Activated CD4-positive, alpha-beta T cell treated with anti-CD3 and anti-CD28 coated beads for 36 hours (primary cell): ENCODE results near the gene PSMD10. TPM values are rescaled to one million over a fixed set of nuclear protein-coding genes. Genes with fewer than 3 reads are reported as not detected.

Experiments
- ATAC-seq: fragments of 200-7000 bp; cut with Tn5 transposase; one replicate; pipeline ENCODE4 v1.10.0; 2021; ENCODE audit warnings: mild to moderate bottlenecking, moderate library complexity
- CTCF ChIA-PET: fragments of 350-600 bp; sonication (Branson Sonifier 250); formaldehyde crosslinking; loops from one replicate; lab custom pipeline; 2021; ENCODE audit warnings: antibody characterized with exemption; lab: Charles Lee
- POLR2A ChIA-PET: fragments of 350-600 bp; sonication (Branson Sonifier 250); formaldehyde crosslinking; loops from one replicate; lab custom pipeline; 2021; ENCODE audit warnings: antibody characterized with exemption, inconsistent platforms; lab: Charles Lee
- DNase-seq: peaks from one replicate; pipeline ENCODE4 v3.0.0-alpha.2; 2020
- H3K27ac Mint-ChIP-seq: one replicate; pipeline ENCODE4 v1.8.0; 2021; ENCODE audit warnings: mixed read lengths
- H3K27me3 Mint-ChIP-seq: one replicate; pipeline ENCODE4 v1.8.0; 2021; ENCODE audit warnings: mixed read lengths
- H3K36me3 Mint-ChIP-seq: one replicate; pipeline ENCODE4 v1.8.0; 2021; ENCODE audit warnings: low read depth, mixed read lengths
- H3K4me1 Mint-ChIP-seq: one replicate; pipeline ENCODE4 v1.8.0; 2021; ENCODE audit warnings: mixed read lengths
- H3K4me3 Mint-ChIP-seq: one replicate; pipeline ENCODE4 v1.8.0; 2021; ENCODE audit warnings: mild to moderate bottlenecking, moderate library complexity, mixed read lengths
- H3K9me3 Mint-ChIP-seq: one replicate; pipeline ENCODE4 v1.8.0; 2021; ENCODE audit warnings: low read depth, mixed read lengths
- intact Hi-C, 2 experiments: fragments of 100-400 bp; cut with DNase I in 1 of 2; cut with micrococcal nuclease in 1 of 2; formaldehyde crosslinking; loops; one replicate each; pipeline versions ENCODE4 v1.14.2 to v1.15.1; 2022 to 2024; cut with DNase I, micrococcal nuclease
- total RNA-seq, 2 experiments: library from RNA; stranded (reverse); gene quantifications; one replicate each; pipeline ENCODE4 v1.2.3, GENCODE V29; 2021

Gene PSMD10
- total RNA-seq, 2 experiments from 2014 or later: 42.8 to 54.5 TPM

DNA sequence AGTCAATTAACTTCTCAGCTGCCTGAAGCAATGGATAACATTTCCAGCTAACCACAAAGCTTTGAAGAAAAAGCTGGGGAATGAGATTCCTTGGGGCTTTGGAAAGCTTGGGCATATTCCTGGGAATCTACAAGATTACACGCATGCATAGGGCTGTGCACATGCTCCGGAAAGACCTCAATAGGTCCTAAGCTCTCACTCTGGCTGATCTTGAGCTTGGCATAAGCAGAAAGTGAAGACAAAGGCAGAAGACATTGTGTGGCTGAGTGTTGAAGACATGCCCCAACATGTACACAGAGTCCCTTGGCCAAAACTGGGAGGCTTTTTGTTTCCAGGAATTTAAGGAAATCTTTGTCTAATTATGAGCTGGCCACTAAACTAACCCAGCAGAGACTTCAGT lies 31.4 kb upstream of the PSMD10 start:
- intact Hi-C loops: no loop called here
- no peak overlapping the region for H3K4me3 Mint-ChIP-seq
- no peak overlapping the region for H3K27ac Mint-ChIP-seq
- ChIA-PET POLR2A (no interaction called here), CTCF (no interaction called here)
- H3K27me3 Mint-ChIP-seq: no peaks in the 10 kb centered on the region
- DNase-seq: no peak
- ATAC-seq: no peak
- H3K9me3 Mint-ChIP-seq: no peaks in the 10 kb centered on the region
- H3K36me3 Mint-ChIP-seq: peaks cover 6% of the 10 kb centered on the region
- no peaks in the 10 kb centered on the region for H3K4me1 Mint-ChIP-seq

DNA sequence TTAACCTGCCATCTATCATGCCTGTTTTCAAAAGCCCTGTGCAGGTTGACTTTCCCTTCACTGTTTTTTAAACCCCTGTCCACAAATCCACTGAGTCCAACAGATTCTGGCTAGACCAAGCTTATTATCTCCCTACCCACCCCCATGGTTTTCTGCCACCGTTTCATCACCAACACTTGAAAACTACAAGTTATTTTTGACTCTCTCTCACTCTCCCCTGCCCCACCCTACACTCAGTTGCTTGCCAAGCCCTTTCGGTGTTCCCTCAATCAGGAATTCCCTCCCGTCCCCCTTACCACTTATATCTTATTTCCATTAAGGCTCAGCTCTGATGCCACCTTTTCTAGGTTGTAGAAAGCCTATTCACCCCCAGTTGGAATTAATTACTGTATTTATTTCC lies 29.9 kb upstream of the PSMD10 start:
- CTCF ChIA-PET: interaction anchor here (0.7 kb wide), 1 partner anchor 83 kb away, joined by 3 read pairs; no protein-coding TSS in a partner anchor
- DNase-seq (no peak), ATAC-seq (no peak)
- no peaks in the 10 kb centered on the region for H3K9me3 Mint-ChIP-seq
- H3K4me1 Mint-ChIP-seq: no peaks in the 10 kb centered on the region
- no peak overlapping the region for H3K4me3 Mint-ChIP-seq
- POLR2A ChIA-PET: no interaction called here
- no peaks in the 10 kb centered on the region for H3K36me3 Mint-ChIP-seq
- intact Hi-C loops: no loop called here
- H3K27ac Mint-ChIP-seq: no peak overlapping the region
- no peaks in the 10 kb centered on the region for H3K27me3 Mint-ChIP-seq

DNA sequence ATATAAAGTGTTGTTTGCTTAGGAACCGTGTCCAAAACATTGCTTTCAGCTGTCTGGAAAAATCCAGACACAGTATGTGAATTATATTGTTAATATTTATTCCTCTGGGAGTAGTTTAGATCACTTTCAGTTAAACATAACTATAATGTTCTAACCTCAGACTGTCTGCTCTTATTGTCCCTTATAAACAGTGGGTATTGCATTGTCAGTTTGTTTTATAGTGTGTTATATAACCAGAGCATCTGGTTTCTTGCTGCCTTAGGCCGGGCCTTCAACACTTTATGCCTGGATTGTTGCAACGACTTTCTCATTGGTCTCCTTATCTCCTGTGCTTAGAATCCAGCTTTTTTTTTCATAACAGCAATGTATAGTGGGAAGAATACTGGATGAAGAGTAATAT lies 26.6 kb upstream of the PSMD10 start:
- ChIA-PET CTCF (no interaction called here), POLR2A (no interaction called here)
- ATAC-seq: no peak
- intact Hi-C loops: no loop called here
- Mint-ChIP-seq H3K9me3 (no peaks in the 10 kb centered on the region), H3K27me3 (no peaks in the 10 kb centered on the region), H3K27ac (no peak overlapping the region), H3K4me3 (no peak overlapping the region), H3K36me3 (no peaks in the 10 kb centered on the region), H3K4me1 (no peaks in the 10 kb centered on the region)
- no peak for DNase-seq

DNA sequence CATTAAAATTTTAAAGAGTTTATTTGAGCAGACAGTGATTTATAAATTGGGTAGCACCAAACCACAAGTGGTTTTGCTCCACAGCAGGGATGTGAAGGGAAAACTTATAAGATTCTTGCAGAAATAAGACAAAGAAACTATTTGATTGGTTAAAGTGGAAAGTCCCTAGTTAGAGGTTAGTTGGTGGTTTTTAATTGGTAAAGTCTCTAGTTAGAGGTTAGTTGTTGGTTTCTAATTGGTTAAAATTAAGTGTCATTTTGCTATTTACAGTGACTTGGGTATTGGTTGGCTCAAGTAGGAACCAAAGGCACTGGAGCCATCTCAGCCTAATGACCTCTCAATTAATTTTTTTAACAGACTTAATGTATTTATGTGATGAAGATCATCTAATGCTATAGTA lies 23.2 kb upstream of the PSMD10 start:
- POLR2A ChIA-PET: no interaction called here
- no peaks in the 10 kb centered on the region for H3K4me1 Mint-ChIP-seq
- no peak overlapping the region for H3K27ac Mint-ChIP-seq
- CTCF ChIA-PET: no interaction called here
- no peak for ATAC-seq
- intact Hi-C loops: no loop called here
- H3K36me3 Mint-ChIP-seq: no peaks in the 10 kb centered on the region
- no peak for DNase-seq
- H3K27me3 Mint-ChIP-seq: no peaks in the 10 kb centered on the region
- no peaks in the 10 kb centered on the region for H3K9me3 Mint-ChIP-seq
- H3K4me3 Mint-ChIP-seq: no peak overlapping the region

DNA sequence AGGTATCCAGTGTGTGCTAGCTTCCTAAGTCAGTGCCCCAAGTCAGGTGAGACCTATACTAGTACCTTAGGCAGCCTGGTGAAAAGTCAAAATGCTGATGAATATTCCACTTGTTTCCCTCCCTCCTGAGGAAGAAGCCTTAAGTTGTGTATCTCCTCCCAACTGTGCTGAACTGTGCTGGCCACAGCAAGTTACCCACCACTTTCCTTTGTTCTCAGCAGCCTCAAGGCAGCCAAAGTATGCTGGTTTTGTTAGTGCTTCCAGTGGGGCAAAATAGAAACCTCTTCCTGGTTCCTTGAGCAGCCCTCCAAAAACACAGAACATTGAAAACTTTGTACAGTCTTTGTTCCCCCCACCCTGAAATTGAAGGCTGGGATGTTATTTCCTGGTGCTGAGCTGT lies 14.1 kb upstream of the PSMD10 start:
- ATAC-seq (no peak), DNase-seq (no peak)
- no peaks in the 10 kb centered on the region for H3K9me3 Mint-ChIP-seq
- H3K36me3 Mint-ChIP-seq: peaks cover 4% of the 10 kb centered on the region
- no peak overlapping the region for H3K4me3 Mint-ChIP-seq
- no peaks in the 10 kb centered on the region for H3K27me3 Mint-ChIP-seq
- CTCF ChIA-PET: interaction anchor here (1.1 kb wide), 1 partner anchor 31 kb away, joined by 3 read pairs; no protein-coding TSS in a partner anchor
- H3K4me1 Mint-ChIP-seq: no peaks in the 10 kb centered on the region
- intact Hi-C loops: no loop called here
- H3K27ac Mint-ChIP-seq: no peak overlapping the region
- POLR2A ChIA-PET: no interaction called here

DNA sequence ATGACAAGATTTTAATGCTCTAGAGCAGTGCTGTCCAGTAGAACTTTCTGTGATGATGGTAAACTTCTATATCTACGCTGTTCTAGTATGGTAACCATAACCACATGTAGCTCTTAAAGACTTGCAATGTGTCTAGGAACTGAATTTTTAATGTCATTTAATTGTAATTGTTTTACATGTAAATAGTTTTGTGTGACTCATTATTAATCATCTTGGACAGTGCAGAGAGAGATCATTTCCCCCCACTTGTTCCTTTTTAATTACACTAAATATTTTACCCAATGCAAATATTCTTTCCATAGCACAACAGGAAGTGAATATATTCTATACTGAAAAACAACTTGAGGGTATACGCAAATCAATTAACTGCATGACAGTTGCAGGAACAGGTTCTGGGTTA lies 6.0 kb upstream of the PSMD10 start:
- no peak overlapping the region for H3K27ac Mint-ChIP-seq
- intact Hi-C loops: loop anchor here (10.0 kb wide), 3 partner anchors 1437 to 1613 kb away; partner anchors contain the start of genes NXT2 (in 1 of the 2) and RADX (in 1 of the 2)
- ChIA-PET CTCF (interaction anchor here (1.1 kb wide), 1 partner anchor 42 kb away, joined by 3 read pairs; no protein-coding TSS in a partner anchor), POLR2A (no interaction called here)
- H3K4me3 Mint-ChIP-seq: no peak overlapping the region
- no peaks in the 10 kb centered on the region for H3K9me3 Mint-ChIP-seq
- H3K27me3 Mint-ChIP-seq: no peaks in the 10 kb centered on the region
- H3K4me1 Mint-ChIP-seq: peaks cover under 1% of the 10 kb centered on the region
- H3K36me3 Mint-ChIP-seq: no peaks in the 10 kb centered on the region
- DNase-seq (no peak), ATAC-seq (no peak)

DNA sequence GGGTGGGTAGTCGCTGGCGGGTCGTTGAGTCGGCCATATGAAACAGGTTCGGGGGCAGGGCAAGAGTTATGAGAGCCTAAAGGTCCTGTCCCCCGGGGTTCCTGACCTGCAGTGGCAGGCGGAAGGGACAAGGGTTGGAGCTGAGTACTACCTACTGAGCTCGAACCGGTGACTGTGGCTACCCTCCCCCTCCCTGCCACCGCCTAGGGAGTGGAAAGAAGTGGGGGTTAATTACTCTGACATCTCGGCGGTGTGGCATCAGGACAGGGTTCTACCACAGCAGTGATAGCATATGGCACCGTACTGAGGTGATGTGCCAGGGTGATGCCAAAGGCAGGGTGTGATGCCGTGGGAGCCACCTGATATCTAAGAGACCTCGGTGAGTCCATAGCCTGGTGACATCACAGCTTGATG lies 543 bp upstream of the PSMD10 start:
- Mint-ChIP-seq H3K4me3 (no peak overlapping the region), H3K4me1 (peaks cover 13% of the 10 kb centered on the region), H3K9me3 (no peaks in the 10 kb centered on the region), H3K36me3 (no peaks in the 10 kb centered on the region), H3K27me3 (no peaks in the 10 kb centered on the region), H3K27ac (no peak overlapping the region)
- intact Hi-C loops: loop anchor here (1.0 to 10.0 kb wide), 10 partner anchors 70 to 1607 kb away; partner anchors contain the start of genes NXT2 (in 2 of the 2), MID2 (in 1 of the 2), RADX (in 1 of the 2) and RBM41 (in 1 of the 2)
- ChIA-PET CTCF (interaction anchor here (1.2 to 1.5 kb wide), 2 partner anchors 8 to 71 kb away, joined by 4 to 7 read pairs; no protein-coding TSS in a partner anchor), POLR2A (interaction anchor here (0.6 to 1.6 kb wide), 3 partner anchors 26 to 463 kb away, joined by 3 to 11 read pairs (median 3); partner anchors contain the start of gene PRPS1)
- ATAC-seq: peak; percentile 37
- DNase-seq: no peak

DNA sequence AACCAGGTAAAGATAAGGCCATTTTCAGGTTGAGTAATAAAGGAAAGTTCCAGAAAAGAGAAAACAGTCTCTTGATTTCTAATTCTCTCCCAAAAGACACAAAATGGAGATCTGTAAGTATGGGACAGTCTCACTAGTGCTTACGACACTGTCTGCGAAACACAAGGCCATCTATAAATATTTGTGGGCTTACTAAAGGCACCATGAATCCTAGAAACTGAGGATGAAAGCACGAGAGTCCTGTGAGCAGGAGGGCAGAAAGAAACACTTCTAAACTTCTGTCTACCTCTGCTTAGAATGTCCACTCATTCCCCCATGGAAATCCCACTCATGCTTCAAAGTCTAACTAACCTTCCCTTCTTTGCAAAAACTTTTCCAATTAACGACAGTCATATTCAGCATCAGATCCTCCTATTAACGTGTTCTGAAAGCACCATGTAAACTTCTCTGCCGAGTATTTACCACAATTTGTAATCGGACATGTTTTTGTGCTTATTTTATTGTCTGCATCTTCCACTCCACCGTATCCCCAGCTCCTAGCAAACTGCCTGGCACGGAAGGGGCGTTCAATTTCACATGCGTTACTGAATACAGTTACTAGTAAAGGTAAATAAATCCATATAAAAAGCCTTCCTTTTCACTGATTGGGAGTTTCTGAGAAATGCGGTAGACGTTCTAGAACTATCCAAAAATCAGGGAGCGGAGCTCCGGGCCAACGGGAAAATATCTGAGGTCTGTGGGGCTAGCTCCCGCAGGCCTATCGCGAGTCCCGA lies 665 bp downstream of the PSMD10 start:
- ChIA-PET POLR2A (interaction anchor here (0.6 to 1.6 kb wide), 2 partner anchors 16 to 462 kb away, joined by 3 to 11 read pairs; partner anchors contain the start of gene PRPS1), CTCF (interaction anchor here (1.2 to 1.5 kb wide), 5 partner anchors 9 to 88 kb away, joined by 3 to 7 read pairs (median 3); no protein-coding TSS in a partner anchor)
- ATAC-seq (no peak), DNase-seq (no peak)
- no peaks in the 10 kb centered on the region for H3K27me3 Mint-ChIP-seq
- peaks cover 4% of the 10 kb centered on the region for H3K36me3 Mint-ChIP-seq
- intact Hi-C loops: loop anchor here (1.0 to 10.0 kb wide), 10 partner anchors 68 to 1606 kb away; partner anchors contain the start of genes NXT2 (in 2 of the 2), MID2 (in 1 of the 2), RADX (in 1 of the 2) and RBM41 (in 1 of the 2)
- H3K9me3 Mint-ChIP-seq: no peaks in the 10 kb centered on the region
- H3K27ac Mint-ChIP-seq: no peak overlapping the region
- H3K4me1 Mint-ChIP-seq: peaks cover 13% of the 10 kb centered on the region
- H3K4me3 Mint-ChIP-seq: no peak overlapping the region

DNA sequence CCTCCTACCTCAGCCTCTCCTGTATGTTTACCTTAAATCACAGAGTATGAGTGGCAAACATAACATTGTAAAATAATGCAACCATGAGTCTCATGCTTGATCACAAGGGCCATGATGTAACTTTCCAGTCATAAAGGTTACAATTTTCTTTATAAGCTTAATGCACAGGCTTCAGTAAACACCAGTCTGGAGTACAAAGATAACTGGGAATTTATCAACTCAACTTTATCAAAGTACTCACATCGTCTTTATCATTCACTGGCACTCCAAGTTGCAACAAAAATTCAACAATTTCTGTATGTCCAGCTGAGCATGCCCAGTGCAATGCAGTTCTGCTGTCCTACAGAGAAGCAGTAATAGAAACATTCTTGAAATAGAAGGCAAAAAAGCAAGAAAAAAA lies 2.8 kb downstream of the PSMD10 start:
- CTCF ChIA-PET: no interaction called here
- H3K4me3 Mint-ChIP-seq: no peak overlapping the region
- POLR2A ChIA-PET: no interaction called here
- H3K36me3 Mint-ChIP-seq: peaks cover 9% of the 10 kb centered on the region
- no peaks in the 10 kb centered on the region for H3K27me3 Mint-ChIP-seq
- no peak for DNase-seq
- no peak for ATAC-seq
- no peaks in the 10 kb centered on the region for H3K9me3 Mint-ChIP-seq
- peaks cover 13% of the 10 kb centered on the region for H3K4me1 Mint-ChIP-seq
- intact Hi-C loops: no loop called here
- H3K27ac Mint-ChIP-seq: no peak overlapping the region

DNA sequence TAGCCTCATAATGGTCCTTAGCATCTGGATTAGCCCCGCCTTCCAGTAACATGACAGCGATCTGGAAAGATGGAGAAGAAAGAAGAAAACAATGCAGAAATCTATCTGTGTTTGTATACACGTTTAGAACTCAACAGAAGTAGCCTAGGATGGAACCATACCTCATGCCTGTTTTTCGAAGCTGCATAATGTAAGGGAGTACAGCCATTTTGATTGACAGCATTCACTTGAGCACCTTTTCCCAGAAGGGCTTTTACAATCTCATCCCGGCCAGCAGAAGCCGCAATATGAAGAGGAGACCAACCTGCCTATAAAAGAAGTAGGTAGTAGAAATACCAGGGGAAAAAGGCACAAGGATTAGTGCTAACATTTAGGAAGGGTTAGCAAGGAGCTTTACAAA lies 3.5 kb downstream of the PSMD10 start:
- CTCF ChIA-PET: no interaction called here
- Mint-ChIP-seq H3K27me3 (no peaks in the 10 kb centered on the region), H3K4me1 (peaks cover 13% of the 10 kb centered on the region), H3K9me3 (no peaks in the 10 kb centered on the region), H3K27ac (no peak overlapping the region), H3K4me3 (no peak overlapping the region), H3K36me3 (peaks cover 9% of the 10 kb centered on the region)
- ATAC-seq: no peak
- intact Hi-C loops: no loop called here
- no peak for DNase-seq
- POLR2A ChIA-PET: no interaction called here

DNA sequence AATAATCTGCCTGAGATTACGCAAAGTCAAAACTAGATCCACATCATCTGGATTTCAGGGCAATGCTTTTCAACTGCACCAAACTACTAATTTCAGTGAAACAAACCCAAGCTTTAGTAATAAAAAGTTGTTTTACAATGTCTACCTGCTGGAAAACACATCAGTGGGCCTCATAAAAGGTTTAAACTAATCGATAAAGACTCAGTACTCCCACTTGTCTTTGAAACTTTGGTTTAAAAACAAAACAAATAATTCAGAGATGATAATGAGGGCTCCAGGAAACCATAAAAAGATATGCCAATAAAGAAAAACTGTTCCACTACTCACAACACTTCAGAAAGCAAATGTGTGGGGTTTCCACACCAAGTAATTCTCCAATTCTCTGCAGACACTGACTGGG lies 10.2 kb downstream of the PSMD10 start:
- DNase-seq: no peak
- POLR2A ChIA-PET: no interaction called here
- Mint-ChIP-seq H3K4me1 (no peaks in the 10 kb centered on the region), H3K27me3 (no peaks in the 10 kb centered on the region), H3K36me3 (peaks cover 8% of the 10 kb centered on the region), H3K4me3 (no peak overlapping the region), H3K9me3 (no peaks in the 10 kb centered on the region), H3K27ac (no peak overlapping the region)
- intact Hi-C loops: no loop called here
- ATAC-seq: no peak
- CTCF ChIA-PET: no interaction called here
